Stimulated activated CD4-positive, alpha-beta T cell treated with anti-CD3 and anti-CD28 coated beads, Interleukin-12 subunit alpha, Interleukin-12 subunit beta, amount 100 ng/mL, for 24 hours (primary cell): ENCODE data around the gene DNAJC11.
"Not testable (repeated sequence)": the region's sequence is repeated elsewhere in the genome, so short reads cannot be mapped to it uniquely, and the experiment has no call there.

Experiments used
- DNase-seq, 2 experiments: peaks; one replicate each; pipeline ENCODE4 v3.0.0-alpha.2; 2020; ENCODE audit warnings: low read depth in 2 of 2

The DNAJC11 gene

GRCh38 chr1:6701437-6702153 is at the start of gene DNAJC11:
Gene DNAJC11, minus strand, starts transcription at chr1:6701816. Its CDS starts 16 bp downstream, at chr1:6701800.
- peak; percentile 80 to 81 for DNase-seq

GRCh38 chr1:6750490-6750889 is 48.9 kb upstream of the DNAJC11 start:
- no peak for DNase-seq

- no peak for DNase-seq
These were observed 46.1 kb upstream of the DNAJC11 start for GRCh38 chr1:6747674-6748073.

- DNase-seq: peak in 1 of 2 experiments; percentile 28
These were observed 43.5 kb upstream of the DNAJC11 start for GRCh38 chr1:6745073-6745472.

GRCh38 chr1:6743189-6744101 is 41.8 kb upstream of the DNAJC11 start:
- DNase-seq: no peak

GRCh38 chr1:6742676-6743188 is 41.1 kb upstream of the DNAJC11 start:
- DNase-seq: not testable (repeated sequence)

- DNase-seq: no peak
These were observed 37.5 kb upstream of the DNAJC11 start for GRCh38 chr1:6738987-6739676.

- DNase-seq: no peak
These were observed 31.3 kb upstream of the DNAJC11 start for GRCh38 chr1:6732942-6733341.

GRCh38 chr1:6731905-6732304 is 30.3 kb upstream of the DNAJC11 start:
- DNase-seq: no peak

- no peak for DNase-seq
These were observed 29.3 kb upstream of the DNAJC11 start for GRCh38 chr1:6730880-6731279.

GRCh38 chr1:6730473-6730872 is 28.9 kb upstream of the DNAJC11 start:
- DNase-seq: no peak

GRCh38 chr1:6727535-6727934 is 25.9 kb upstream of the DNAJC11 start:
- DNase-seq: peak; percentile 19 to 57

- no peak for DNase-seq
These were observed 24.6 kb upstream of the DNAJC11 start for GRCh38 chr1:6726253-6726652.

GRCh38 chr1:6724517-6725141 is 23.0 kb upstream of the DNAJC11 start:
- no peak for DNase-seq

GRCh38 chr1:6723621-6724428 is 22.2 kb upstream of the DNAJC11 start:
- no peak for DNase-seq

- DNase-seq: no peak
These were observed 9.6 kb upstream of the DNAJC11 start for GRCh38 chr1:6711174-6711573.

GRCh38 chr1:6704746-6705145 is 3.1 kb upstream of the DNAJC11 start:
- DNase-seq: no peak

- DNase-seq: no peak
These were observed 1.4 kb upstream of the DNAJC11 start for GRCh38 chr1:6703016-6703415.

- no peak for DNase-seq
These were observed 671 bp downstream of the DNAJC11 start for GRCh38 chr1:6700853-6701436.

- not testable (repeated sequence) for DNase-seq
These were observed 1.7 kb downstream of the DNAJC11 start for GRCh38 chr1:6699915-6700314.
